KOPT-K1 (cell line): ENCODE results near the gene ALAS1.
A peak's percentile ranks its signal among the peaks of the same experiment; 100 is the strongest.

Experiments
- H3K27ac ChIP-seq: fragments of 200-600 bp; sonication (generic); 2 replicates; pipeline ENCODE4 v1.5.1; 2016; ENCODE audit warnings: antibody characterized with exemption, mild to moderate bottlenecking, low read depth, low read length; ENCODE audit not compliant: poor library complexity, severe bottlenecking
- H3K36me3 ChIP-seq: fragments of 200-600 bp; sonication (generic); 2 replicates; pipeline ENCODE4 v1.5.1; 2017; ENCODE audit warnings: antibody characterized with exemption, mild to moderate bottlenecking, low read length, moderate library complexity; ENCODE audit not compliant: insufficient read depth
- H3K9me3 ChIP-seq: fragments of 200-600 bp; sonication (generic); 2 replicates; pipeline ENCODE4 v1.5.1; 2017; ENCODE audit warnings: antibody characterized with exemption, low read length, mild to moderate bottlenecking; ENCODE audit not compliant: insufficient read depth, poor library complexity, severe bottlenecking

ALAS1 gene

DNA sequence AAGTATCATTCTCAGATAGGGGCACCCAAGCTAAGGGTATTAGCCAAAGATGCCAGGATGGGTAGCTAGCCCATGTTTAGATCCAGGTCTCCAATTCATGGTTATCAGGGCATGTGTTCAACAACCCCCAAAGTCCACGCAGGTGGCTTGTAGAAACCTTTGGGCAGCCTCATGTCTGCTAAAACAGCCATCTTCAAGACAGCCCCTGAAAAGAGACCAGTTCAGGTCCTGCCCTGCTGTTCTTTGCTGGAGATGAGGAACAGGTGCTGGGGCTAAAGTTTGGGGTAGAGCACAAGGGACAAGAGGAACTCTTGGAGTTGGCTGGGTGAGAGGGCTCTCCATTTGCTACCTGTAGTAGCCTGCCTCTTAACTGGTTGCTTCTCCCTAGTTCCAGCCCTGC, 52.2 kb downstream of the ALAS1 start:
- H3K27ac ChIP-seq = no peak overlapping the region
- H3K9me3 ChIP-seq = no peaks in the 10 kb centered on the region
- peaks cover 68% of the 10 kb centered on the region for H3K36me3 ChIP-seq

DNA sequence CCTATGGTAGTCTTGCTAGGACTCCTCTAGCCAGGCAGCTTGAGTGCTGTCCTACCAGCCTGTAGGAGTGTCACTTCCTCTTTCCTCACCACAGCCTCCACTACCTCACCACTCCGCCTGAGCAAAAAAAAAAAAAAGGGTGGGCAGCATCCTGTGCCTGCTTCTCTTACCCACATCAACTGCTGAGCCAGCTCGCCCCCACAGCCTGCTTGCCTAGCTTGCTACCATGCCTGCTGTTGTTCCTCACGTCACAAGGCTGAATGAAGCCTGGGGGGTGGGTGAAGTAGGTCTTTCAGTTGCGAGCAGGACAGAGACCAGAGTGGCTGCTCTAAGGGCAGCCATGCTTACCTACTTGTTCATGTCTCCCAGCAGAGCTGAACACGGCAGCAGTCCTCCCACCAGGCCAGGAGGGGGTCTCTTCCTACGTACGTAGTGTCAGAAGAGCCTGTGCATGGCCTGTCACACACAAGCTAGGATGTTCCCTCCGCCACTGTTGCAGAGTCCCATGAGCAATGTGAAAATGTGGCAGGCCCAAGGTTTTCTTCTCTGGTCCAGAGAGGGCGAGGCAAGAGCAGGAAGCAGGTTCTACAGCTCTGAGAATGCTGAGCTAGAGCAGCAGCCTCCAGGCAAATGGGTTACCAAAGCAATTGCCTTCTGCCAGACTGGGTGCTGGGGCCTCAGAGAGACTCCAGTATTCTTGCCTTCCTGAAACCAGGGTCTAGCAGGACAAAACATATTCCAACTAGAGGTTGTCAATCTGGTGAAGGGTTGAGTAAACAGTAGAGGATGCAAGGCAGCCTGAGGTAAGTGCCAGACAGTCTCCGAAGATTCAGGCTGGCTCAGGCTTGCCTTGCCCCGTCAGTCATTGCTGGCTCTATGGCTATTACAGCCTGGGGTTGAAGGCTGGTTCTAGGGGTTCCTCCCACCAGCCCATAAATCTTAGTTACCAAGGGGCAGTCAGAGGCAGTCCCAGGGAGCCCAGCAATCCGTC, 55.6 kb downstream of the ALAS1 start:
- Histone ChIP-seq H3K27ac (peak overlapping the region; percentile 82), H3K36me3 (peaks cover 94% of the 10 kb centered on the region)

DNA sequence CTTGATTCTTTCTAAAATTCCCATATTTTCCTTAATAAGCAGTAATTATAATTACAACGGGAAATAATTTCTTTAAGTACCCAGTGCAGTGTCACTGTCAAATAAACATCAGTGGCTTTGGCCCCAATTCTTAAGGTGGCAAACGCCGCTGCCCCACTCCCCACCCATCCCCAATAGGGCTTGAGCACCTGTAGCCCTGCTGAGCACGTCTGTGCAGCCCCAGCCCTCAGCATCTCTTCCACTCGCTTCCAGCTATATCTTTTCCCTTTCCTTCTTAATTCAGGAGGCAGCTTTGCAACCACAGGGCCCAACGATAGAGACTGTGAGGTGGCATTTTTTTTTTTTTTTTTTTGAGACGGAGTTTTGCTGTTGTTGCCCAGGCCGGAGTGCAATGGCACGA, 56.6 kb downstream of the ALAS1 start:
- Histone ChIP-seq H3K9me3 (no peaks in the 10 kb centered on the region), H3K36me3 (peaks cover 94% of the 10 kb centered on the region), H3K27ac (peak overlapping the region; percentile 82)

More for the DNA sequence above, 55.6 kb downstream of the ALAS1 start:
- no peaks in the 10 kb centered on the region for H3K9me3 ChIP-seq

DNA sequence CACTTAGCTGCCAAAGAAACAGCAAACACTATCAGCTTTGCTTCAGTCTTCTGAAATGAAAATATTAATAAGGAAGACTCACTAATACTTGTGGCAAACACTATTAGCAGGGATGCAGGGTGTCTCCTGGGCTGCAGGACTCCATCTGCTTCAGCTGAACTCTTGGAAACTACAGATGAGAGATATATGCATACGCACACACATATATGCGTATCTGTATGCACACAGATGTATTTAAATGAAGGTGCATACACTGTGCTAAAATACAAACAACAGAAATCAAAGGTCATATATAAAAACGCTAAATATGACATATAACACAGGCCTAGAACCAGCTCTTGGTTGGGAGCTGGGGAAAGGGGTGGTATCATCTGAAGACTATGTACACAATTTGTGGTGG, 58.2 kb downstream of the ALAS1 start:
- Histone ChIP-seq H3K36me3 (peaks cover 94% of the 10 kb centered on the region), H3K27ac (no peak overlapping the region), H3K9me3 (no peaks in the 10 kb centered on the region)

DNA sequence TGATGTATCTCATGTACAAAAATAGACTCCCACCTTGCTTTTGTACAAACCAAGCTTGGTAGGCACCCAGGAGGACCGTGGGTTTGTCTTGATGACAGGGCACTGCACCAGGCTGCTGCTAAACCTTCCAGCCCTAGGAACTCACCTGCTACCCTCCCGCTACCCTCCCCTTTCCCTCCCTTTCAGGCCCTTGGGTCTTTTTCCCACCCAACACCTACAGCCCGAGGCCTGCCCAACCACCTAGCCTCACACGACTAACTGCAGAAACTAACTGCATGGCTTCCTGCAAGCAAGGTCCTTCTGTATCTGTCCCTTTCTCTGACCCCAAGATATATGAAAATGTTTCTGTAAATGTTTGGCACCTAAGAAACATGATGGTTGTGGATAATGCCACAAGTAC, 58.7 kb downstream of the ALAS1 start:
- H3K27ac ChIP-seq = no peak overlapping the region
- H3K36me3 ChIP-seq = peaks cover 94% of the 10 kb centered on the region
- H3K9me3 ChIP-seq = no peaks in the 10 kb centered on the region

DNA sequence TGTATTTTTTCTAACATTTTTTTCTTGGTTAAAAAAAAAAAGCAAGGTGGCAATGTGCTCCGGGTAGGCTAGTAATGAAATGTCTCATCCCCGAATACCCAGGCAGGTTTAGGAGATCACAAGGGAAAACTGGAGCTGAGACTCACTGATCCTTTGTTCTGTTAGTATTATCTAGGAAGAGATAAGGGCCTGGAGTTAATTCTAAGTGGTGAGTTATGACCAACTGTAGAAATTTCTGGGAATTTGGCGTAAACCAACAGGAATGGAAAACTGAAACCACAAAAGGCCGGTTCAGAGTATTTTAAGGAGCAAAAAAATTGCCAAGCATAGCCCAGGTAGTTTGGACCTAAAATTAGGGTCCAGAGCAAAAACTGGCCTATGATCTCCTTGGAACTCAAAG, 60.0 kb downstream of the ALAS1 start:
- Histone ChIP-seq H3K36me3 (peaks cover 94% of the 10 kb centered on the region), H3K9me3 (no peaks in the 10 kb centered on the region), H3K27ac (no peak overlapping the region)

DNA sequence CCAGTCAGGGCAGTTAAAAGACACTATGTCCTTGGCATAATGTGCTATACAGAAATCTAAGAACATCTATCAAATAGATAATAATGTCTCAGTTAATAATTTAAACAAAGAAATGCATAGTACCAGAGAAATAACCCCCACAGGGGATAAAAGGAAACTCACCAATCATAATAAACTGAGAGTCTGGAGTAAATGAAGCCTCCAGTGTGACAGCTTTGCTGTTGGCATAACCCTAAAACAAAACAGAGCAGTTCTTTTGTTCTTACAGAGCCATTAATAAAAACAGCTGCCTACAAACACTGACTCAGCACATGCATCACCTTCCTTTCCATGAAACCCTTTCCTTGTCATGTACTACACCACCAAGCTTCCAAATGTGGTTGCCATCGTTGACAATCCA, 61.1 kb downstream of the ALAS1 start:
- Histone ChIP-seq H3K27ac (no peak overlapping the region), H3K9me3 (no peaks in the 10 kb centered on the region), H3K36me3 (peaks cover 100% of the 10 kb centered on the region)

DNA sequence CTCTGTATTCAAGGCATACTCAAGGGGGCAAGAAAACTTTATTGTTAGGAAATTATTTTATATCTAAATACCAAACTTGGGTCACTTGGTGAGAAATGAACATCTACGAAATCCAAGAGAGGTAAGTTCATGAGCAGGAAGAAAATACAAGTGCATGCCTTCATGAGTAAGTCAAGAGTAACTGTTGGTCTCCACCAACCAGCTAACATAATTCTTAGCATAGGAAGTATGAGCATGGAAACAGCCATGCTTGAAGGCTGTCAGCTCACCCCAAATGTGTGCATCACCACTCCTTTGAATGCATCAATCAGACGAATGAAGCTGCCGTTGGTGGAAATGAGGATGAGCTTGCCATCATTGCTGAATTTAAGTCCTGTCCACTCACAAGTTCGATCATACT, 61.5 kb downstream of the ALAS1 start:
- H3K27ac ChIP-seq = no peak overlapping the region
- H3K36me3 ChIP-seq = peaks cover 100% of the 10 kb centered on the region
- H3K9me3 ChIP-seq = no peaks in the 10 kb centered on the region

DNA sequence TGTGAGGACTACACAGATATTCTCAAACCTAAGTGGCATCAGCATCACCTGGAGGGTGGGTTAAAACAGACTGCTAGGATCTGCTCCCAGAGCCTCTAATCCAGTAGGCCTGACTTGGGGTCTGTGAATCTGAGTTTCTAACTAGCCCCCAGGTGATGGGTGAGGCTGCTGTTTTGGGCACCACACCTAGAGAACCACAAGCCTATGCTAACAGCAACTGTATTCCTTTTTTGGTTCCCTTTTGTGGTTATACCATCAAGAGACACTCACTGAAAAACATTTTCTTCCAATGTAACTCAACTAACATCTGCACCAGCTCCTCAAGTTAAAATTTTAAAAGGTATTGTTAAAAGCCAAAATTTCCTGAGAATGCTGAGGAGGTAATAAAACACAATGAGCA, 64.5 kb downstream of the ALAS1 start:
- Histone ChIP-seq H3K9me3 (no peaks in the 10 kb centered on the region), H3K27ac (no peak overlapping the region), H3K36me3 (peaks cover 100% of the 10 kb centered on the region)
